22Rv1 (cell line): ENCODE results near the gene RHD.
"Not testable (repeated sequence)": the region's sequence is repeated elsewhere in the genome, so short reads cannot be mapped to it uniquely, and the experiment has no call there.

Experiments
- H3K27ac ChIP-seq: fragments of 450-650 bp; 2 replicates; pipeline ENCODE4 v1.5.1; 2017
- CTCF ChIP-seq: fragments of 450-650 bp; IDR thresholded peaks from 2 replicates; pipeline ENCODE4 v1.5.1; 2017; ENCODE audit warnings: mild to moderate bottlenecking

RHD gene

GRCh38 chr1:25308168-25308567 is 35.9 kb downstream of the RHD start:
- H3K27ac ChIP-seq, result not testable (repeated sequence)

GRCh38 chr1:25309085-25309484 is 36.8 kb downstream of the RHD start:
- H3K27ac ChIP-seq, result not testable (repeated sequence)

GRCh38 chr1:25309486-25309885 is 37.2 kb downstream of the RHD start:
- H3K27ac ChIP-seq, result not testable (repeated sequence)

GRCh38 chr1:25312806-25313470 is 40.6 kb downstream of the RHD start:
- H3K27ac ChIP-seq, result not testable (repeated sequence)

GRCh38 chr1:25320314-25320938 is 48.1 kb downstream of the RHD start:
- not testable (repeated sequence) for H3K27ac ChIP-seq

GRCh38 chr1:25322127-25322526 is 49.8 kb downstream of the RHD start:
- not testable (repeated sequence) for H3K27ac ChIP-seq

GRCh38 chr1:25324407-25324806 is 52.1 kb downstream of the RHD start:
- not testable (repeated sequence) for H3K27ac ChIP-seq

GRCh38 chr1:25327864-25328790 is 55.8 kb downstream of the RHD start:
- not testable (repeated sequence) for H3K27ac ChIP-seq

GRCh38 chr1:25328791-25329185 is 56.5 kb downstream of the RHD start:
- H3K27ac ChIP-seq, result not testable (repeated sequence)

GRCh38 chr1:25329336-25329735 is 57.0 kb downstream of the RHD start:
- not testable (repeated sequence) for H3K27ac ChIP-seq

- TF ChIP-seq CTCF, result peak; percentile 19; the same call in 1 of the 2 replicates
- not testable (repeated sequence) for H3K27ac ChIP-seq
Observed at GRCh38 chr1:25329950-25330349, 57.6 kb downstream of the RHD start.

GRCh38 chr1:25336922-25337354 is 64.6 kb downstream of the RHD start:
- TF ChIP-seq CTCF, result peak; percentile 24; the same call in 1 of the 2 replicates
- H3K27ac ChIP-seq, result not testable (repeated sequence)

- peak overlapping the region; percentile 93 for H3K27ac ChIP-seq
Observed at GRCh38 chr1:25337483-25338187, 65.3 kb downstream of the RHD start.
